CD4-positive, alpha-beta T cell treated with Interleukin-4 for 4 hours (primary cell): ENCODE results near the gene AGBL4.

Experiments
- DNase-seq: peaks from one replicate; pipeline ENCODE4 v3.0.0-alpha.2; 2020

AGBL4 gene

DNA sequence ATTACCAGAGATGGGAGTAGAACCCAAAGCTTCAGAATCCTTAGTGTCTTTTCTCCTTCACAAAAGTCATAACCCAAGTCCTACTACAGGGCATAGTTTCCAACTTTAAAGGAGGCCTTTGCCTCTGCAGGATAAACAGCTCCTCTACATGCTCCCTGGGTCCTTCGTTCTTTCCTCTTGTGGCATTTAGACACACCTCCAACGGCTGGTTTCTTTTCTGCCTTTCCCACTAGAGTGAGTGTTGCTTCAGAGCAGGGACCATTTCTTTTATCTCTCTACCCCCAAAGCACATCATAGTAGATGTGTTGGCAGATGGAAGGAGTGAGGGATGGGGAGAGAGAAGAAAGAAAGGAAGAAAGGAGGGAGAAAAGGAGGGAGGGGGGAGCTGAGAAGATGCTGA lies 1407.0 kb downstream of the AGBL4 start:
- DNase-seq, result no peak

DNA sequence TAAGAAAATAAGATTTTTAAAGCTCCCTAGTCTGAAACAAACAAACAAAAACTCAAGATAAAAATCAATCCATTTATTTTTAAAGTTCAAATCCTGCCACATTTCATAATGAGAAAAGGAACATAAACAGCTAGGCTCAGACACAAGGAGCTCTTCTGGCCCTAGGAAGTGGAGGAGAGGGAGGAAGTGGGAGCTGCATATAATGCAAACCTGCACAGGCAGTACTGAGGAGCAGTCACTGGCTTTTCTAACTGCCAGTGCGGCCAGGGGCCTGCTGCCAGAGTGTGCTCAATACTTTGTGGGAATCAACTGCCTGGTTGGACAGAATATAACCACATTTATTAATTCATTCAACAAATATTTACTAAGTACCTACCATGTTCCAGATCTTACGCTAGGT lies 1411.9 kb downstream of the AGBL4 start:
- DNase-seq, result no peak

DNA sequence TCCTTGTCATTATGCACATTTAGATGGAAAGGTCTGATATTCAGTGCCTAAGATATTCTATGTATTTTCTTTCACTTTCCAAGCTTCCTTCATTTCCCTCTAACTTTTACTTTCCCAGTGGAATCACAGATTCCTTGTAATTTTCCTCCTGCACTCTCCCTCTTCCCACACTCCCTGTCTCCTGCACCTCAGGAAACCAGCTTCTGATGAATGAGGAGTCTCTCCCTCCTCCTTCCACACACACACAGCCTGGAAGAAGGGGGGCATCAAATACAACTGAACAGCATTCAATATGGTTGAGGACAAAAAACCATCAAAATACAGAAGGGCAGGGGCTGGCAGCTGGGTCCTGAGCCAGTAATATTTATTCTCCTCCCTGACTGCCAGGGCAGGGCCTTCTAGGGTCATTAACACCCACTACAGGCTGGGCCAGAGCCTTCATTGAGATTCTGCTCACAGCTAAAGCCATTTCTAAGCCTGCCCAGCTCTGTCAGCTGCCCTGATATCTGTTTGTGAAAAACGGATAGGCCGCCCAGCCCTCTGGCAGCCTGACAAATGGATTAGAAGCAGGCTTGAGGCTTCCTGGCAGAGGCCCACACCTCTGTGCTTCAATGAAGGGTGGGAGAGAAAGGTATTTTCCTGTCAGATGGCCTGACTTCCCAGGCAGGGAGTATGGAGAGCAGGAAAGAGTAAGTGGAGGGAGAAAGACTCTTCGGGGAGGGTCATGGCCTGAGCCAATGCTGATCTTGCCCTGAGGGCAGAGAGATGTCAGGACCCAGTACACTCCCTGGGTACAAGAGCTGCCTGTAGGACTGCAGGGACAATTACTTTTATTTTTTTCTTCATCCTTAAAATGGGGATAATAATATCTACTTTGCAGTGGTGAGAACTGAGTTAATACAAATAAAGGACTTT lies 1412.9 kb downstream of the AGBL4 start:
- DNase-seq, result no peak

DNA sequence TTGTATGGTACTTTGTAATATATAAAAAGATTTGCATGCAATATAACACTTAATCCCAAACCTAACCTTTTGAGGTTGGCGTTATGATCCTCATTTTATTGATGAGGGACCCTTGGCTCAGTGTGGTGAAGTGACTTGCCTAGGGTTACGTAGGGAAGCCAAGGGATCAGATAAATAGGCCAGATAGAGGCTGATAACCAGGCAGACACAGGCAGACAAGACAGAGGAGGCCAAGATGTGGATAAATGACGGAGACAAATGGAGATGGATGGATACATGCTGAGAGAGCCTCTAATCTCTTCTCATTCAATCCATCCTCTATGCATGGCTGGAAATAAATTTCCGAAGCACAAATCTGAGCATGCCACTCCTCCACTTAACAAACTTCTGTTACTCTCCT lies 1414.9 kb downstream of the AGBL4 start:
- DNase-seq, result no peak

DNA sequence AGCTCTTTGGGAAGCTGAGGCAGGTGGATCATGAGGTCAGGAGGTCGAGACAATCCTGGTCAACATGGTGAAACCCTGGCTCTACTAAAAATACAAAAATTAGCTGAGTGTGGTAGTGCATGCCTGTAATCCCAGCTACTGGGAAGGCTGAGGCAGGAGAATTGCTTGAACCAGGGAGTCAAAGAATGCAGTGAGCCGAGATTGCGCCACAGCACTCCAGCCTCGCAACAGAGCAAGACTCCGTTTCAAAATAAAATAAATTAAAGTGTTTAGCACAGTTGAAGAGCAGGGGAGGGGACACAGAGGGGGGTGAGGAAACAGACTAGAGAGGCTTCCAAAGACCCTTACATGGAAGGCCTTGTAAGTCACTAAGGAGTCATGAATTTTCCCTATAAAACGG lies 1420.5 kb downstream of the AGBL4 start:
- DNase-seq, result no peak

DNA sequence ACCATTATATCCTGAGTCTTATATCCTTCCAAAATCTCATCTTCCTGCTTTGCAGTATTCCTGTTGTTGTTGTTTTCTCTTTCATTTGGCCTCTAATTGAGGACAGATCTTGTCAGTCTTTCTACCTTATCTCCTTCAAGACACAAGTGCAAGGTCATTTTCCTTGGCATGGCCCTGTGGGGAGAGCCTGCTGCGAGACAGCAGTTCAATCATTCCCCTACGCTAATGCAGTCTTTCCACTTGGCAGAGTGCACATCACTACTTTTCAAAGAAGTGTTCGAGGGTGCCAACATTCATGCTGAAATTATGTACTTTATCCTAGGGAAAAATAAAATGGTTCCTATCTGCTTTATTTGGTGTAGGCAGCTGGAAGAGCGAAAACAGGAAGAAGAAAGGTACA lies 1421.4 kb downstream of the AGBL4 start:
- DNase-seq, result no peak

DNA sequence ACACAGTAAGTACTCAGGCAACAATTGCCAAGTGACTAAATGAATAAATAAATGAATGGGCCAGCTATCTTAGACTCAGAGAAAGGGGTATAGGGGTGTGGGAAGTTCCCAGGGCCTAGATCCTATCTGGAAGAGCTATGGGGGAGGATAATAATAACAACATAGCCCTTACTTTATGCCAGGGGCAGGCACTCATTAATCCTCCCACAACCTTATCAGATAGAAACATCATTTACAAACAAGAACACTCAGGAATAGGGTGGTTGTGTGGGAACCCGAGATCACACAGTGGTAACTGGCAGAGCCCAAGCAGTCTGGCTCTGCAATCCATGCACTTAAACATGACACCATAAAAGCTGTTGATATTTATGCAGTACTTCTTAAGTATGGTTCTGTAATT lies 1423.6 kb downstream of the AGBL4 start:
- no peak for DNase-seq

DNA sequence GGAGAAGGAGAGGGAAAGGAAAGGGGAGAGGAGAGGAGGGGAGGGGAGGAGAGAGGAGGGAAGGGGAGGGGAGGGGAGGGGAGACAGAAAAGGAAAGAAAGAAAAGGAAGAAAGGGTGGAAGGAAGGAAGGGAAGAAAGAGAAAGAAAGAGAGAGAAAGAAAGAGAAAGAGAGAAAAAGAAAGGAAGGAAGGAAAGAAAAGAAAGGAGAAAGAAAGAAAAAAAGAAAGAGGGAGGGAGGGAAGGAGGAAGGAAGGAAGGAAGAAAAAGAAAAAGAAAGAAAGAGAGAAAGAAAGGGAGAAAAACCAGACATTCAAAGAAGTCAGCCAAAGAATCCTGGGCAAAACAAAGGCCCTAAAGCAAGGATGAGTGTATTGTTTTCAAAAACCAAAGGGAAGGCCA lies 1426.1 kb downstream of the AGBL4 start:
- no peak for DNase-seq

DNA sequence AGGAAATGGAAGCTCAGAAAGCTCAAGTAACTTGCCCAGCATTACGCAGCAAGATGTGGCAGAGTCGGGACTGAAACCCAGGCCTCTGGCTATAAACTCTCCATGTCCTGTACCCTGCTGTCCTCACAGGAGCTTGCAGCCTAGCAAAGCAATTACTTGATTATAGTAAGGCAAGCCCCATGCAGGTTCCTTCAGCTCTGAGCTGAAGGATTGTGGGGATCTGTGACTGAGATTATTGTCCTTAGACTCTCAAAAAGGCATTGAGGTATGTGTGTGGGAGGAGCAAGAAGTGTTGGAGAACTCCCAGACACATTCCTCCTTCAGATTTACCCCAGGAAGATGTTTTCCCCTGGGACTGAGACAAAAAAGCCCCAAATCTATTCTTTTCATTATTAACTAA lies 1427.7 kb downstream of the AGBL4 start:
- DNase-seq, result no peak

DNA sequence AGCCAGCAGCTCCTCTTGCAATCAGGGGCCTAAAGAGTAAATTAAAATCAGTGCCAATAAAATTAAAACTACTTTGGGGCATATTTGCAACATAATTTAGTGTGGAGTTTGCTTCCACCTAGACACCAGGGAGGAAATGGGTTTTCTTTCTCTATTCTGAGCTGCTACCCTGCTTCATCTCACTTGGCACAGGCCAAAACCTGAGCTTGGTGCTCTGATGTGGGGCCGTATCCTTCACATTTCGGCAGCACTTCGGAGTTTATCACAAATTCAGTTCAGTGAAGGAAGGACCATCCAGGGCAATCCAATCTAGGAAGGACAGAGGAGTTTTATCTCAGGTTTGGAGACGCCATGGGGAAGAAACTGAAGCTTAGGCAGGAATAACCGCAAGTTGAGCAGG lies 1428.1 kb downstream of the AGBL4 start:
- DNase-seq, result no peak

DNA sequence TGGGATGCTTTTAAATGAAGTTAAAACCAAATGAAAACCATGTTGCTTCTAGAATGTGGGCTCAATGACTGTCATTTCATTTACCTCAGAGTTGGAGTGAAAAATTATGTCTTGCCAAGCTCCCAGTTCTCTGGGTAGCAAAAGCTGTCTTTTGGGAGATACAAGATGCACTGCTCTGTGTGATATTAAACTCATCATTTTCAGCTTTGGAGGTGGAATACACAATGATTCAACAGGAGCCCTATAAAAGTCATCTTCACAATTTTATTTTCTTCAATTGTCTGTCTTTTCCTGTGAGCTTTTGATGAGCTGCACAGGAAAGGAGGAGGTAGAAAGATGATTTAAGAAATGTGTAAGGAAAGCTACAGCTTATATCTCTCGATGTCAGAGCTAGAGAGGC lies 1431.4 kb downstream of the AGBL4 start:
- DNase-seq, result no peak

DNA sequence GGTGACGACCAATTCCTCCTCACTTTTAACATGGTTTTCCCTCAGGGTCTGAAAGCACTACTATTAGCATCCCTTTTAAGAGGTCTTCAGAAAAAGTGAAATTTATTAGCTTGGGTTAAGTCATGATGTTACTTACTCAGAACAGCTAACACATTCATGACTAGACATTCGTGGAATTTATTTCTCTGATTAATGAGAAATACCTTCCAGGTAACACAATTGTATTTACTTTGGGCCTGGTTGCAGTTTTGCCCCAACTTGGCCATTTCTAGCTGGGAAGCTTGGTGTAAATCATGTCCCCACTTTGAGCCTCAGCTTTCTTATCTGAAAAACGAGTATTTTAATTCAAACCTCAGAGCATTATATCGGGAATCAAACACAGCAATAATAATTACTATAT lies 1432.6 kb downstream of the AGBL4 start:
- no peak for DNase-seq

DNA sequence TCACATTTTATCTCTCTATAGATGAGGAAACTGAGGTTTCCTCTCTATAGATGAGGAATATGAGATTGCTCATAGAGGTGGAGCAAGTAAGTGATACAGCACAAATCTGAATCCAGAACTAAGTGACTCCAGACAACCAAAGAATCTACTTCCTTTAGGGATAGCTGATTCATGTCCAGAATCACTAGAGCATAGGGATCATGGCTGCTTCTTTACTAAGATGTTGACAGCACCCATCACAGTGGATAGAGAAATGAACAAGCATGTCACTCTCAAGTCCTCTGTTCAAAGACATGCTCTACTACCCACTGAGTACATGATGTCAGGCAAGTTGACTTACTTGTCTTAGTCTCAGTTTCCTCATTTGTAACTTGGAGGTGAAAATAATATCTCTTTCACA lies 1435.7 kb downstream of the AGBL4 start:
- DNase-seq, result no peak

DNA sequence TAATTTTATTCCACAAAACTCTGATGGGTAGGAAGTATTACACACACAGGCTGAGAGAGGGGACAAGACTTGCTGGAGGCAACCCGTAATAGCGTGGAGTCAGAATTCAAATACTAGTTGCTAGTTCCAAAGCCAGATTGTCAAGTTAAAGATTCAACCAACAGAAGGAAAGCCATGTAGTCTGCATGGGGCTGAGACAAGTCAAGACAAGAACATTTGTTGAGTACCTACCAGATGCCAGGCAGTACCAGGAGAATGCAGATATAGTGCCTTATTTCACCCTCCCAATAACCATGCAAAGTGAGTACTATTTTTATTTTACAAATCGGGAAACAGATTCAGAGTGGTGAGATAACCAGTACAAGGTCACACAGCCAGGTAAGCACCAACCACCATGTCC lies 1441.3 kb downstream of the AGBL4 start:
- no peak for DNase-seq

DNA sequence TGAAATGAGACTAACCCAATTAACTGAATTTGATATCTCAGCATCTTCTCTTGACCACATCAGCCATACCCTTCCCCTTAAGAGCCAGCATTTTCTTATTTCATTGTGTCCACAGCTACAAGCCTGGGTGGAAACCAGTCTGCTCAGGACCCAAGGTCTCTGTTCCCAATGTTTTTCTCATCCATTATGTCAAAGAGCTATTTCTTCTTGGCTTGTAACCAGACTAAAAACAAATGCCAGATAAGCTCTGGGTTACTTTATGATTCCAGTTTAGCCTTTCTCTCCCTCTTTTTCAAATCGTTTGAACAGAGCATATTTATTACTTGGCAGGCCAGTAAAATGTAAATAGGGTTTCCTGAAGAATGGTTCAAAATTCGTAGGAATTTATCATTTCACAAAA lies 1442.5 kb downstream of the AGBL4 start:
- DNase-seq, result no peak

DNA sequence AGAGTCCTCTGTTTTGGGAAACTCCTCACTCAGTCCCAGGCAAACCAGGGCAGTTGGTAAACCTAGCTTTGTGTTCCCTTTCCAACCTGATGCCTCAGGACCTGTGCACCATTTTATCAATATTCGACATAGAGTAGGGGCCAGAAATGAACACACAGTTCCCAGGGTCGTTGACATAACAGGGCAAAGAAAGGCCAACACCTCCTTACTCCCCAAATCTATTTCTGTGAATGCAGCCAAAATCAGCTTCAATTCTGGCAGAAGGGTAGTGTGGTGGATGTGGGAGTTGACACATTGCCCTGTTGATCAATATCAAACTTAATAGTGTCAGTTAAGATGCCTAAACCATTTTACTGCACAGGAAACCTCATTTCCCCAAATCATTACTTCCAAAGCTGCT lies 1447.2 kb downstream of the AGBL4 start:
- DNase-seq, result no peak

DNA sequence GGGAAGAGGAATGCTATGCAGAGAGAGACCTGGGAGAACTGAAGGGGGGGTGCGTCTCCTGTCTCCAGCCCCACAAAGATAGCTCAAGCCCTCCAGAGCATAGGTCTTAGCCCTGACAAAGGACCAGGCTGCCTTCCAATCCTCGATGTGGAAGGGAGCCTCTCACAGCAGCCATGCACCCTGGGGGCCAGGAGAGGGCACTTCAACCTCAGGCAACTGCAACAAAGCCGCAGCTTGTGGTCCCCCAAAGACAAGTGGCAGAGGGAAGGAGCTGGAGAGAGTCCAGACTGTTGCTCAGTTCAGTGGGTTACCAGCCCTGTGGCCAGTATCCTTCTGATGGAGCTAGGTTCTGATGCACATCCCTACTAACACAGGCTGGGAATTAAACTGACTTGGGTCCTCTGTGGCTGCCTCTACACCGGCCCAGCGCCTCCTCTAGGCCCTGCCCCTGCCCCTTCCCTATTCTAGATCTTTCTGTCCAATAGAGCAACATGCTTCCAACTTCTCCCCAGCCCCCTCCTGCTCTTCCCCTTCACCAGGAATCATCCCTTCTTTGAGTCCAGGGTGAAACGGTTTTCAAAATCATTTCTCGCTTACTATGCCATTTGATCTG lies 1451.0 kb downstream of the AGBL4 start:
- no peak for DNase-seq

DNA sequence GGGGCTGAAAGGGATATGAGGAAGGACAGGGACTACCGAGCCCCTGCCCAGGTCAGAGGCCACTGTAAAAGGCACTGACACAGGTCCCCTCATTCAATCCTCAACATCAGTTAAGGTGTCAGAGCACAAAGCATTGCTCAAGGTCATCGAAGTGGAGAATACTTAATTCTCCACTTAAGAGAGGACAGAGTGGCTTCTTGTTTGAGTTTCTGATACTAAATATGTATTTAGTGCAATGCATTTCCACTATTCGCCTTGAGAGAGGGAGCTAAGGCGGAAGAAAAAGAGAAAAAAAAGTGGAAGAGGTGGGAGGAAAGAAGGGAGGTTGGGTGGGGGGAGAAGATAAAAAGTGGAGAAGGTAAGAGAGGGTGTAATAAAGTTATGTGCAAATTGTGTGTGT lies 1451.6 kb downstream of the AGBL4 start:
- no peak for DNase-seq

DNA sequence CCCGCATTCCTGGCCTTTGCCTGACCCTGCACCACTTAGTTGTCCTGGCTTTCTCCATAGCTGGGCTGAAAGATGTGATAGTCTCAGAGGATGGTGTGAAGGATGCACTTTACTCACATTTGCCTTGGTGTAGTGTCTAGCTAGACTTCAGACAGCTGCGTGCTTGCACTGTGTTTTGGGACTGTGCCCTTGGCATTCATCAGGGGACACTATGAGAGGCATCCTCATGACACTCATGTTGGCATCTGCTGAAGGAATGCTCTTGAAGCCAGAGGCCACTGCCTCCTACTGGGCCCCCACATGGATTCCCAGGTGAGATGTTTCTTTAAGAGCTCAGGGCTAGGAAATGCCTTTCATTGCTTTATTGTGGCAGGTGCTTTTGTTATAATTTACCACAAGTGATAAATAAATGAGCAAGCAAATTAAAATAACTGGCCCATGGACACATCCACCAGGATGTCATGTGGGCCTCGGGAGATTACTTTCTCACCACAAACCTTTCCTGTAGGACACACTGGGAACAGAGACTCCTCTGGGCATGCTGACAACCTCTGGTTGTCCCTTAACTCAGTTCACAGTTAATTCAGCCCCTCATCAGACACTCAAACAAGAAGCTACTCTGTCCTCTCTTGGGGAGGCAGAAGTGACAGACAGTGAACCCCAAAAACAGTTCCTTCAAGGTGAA lies 1452.3 kb downstream of the AGBL4 start:
- no peak for DNase-seq

DNA sequence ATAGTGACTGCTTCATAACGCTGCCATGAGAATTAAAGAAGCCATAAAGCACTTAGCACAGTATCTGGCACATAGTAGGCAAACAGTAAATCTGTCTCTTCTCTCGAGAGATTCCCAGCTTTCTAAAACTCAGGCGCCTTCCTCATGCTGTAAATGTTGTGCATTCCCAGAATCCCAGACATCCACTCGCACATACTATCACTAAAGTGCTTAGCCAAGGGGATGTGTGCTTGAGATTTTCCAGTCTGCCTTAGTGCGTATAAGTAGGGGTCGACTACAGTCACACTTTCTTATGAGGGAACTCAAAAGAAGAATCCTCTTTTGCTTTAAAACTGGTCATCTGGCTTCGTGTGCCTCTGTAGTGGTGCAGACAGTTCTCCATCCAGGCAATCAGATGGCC lies 1453.2 kb downstream of the AGBL4 start:
- DNase-seq, result no peak

DNA sequence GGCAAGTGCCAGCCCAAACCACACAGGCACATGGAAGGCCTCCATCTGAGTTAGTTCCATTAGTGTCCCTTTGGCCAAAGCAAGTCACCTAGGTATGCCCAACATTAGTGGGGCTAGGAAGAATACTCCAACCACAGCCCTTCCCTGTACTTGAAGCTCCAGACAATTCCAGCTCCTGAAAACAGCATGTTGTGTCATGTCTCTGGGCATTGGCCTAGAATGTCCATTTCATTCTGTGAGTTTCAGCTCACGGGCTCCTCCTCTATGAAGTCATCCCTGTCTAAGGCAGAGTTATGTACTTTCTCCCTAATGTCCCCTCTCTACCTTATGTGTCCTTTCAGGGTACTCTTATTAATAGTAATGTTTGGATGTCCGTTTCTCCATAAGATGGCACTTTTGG lies 1455.3 kb downstream of the AGBL4 start:
- no peak for DNase-seq

DNA sequence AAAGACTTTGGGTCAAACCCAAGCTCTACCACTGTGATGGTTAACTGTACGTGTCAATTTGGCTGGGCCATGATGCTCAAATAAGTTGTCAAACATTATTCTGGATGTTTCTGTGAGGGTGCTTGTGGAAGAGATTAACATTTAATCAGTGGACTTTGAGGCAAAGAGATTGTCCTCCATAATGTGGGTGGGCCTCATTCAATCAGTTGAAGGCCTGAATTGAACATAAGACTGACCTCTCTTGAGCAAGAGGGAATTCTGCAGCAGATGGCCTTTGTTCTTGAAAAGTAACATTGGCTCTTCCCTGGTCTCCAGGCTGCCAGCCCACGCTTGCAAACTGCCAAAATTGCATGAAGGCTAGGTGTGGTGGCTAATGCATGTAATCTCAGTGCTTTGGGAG lies 1457.3 kb downstream of the AGBL4 start:
- DNase-seq, result no peak

DNA sequence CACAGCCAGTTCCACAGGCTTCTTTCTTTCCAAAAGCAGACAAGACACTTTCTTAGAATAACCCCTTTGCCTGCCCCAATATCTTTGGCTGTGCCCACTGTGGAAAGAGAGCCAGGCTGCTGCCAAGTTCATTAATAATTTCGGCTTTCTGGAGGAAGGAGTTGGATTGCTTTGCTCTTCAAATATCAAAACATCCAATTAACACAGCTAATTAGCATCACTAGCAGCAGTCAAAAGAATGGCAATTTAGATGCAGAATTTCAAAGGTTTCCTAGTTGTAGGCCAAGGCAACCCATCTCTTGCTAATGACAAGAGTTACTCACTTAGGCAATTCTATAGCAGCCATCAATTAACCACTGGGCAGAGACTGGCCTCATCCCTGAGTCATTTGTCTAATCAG lies 1460.7 kb downstream of the AGBL4 start:
- DNase-seq, result no peak

DNA sequence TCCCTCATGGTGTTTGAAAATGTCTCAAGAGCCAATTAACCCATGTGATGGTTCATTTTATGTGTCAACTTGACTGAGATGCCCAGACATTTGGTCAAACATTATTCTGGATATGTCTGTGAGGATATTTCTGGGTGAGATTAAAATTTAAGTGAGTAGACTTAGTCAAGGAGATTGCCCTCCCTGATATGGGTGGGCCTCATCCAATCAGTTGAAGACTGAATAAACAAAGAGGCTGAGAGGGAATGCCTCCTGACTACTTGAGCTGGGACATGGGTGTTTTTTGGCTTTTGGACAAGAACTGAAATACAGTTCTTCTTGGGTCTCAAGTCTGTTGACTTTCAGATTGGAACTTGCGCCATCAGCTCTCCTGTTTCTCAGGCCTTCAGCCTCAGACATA lies 1462.3 kb downstream of the AGBL4 start:
- DNase-seq, result no peak
